PC-9 (cell line): ENCODE data around the gene PBX4.

ENCODE experiments used
- EZH2 ChIP-seq: fragments of 200-600 bp; sonication (generic); IDR thresholded peaks from 2 replicates; pipeline ENCODE4 v1.8.0; 2017; ENCODE audit warnings: antibody characterized with exemption, low read depth
- TF ChIP-seq, protein P1 (sequence below): fragments of 200-600 bp; sonication (generic); conservative IDR thresholded peaks from 2 replicates; pipeline ENCODE4 v1.6.1; 2017; ENCODE audit warnings: mixed run types, antibody characterized with exemption, mild to moderate bottlenecking, moderate library complexity

GRCh38 chr19:19591133-19591825 is 27.2 kb downstream of the PBX4 start:
- TF ChIP-seq, protein P1, sequence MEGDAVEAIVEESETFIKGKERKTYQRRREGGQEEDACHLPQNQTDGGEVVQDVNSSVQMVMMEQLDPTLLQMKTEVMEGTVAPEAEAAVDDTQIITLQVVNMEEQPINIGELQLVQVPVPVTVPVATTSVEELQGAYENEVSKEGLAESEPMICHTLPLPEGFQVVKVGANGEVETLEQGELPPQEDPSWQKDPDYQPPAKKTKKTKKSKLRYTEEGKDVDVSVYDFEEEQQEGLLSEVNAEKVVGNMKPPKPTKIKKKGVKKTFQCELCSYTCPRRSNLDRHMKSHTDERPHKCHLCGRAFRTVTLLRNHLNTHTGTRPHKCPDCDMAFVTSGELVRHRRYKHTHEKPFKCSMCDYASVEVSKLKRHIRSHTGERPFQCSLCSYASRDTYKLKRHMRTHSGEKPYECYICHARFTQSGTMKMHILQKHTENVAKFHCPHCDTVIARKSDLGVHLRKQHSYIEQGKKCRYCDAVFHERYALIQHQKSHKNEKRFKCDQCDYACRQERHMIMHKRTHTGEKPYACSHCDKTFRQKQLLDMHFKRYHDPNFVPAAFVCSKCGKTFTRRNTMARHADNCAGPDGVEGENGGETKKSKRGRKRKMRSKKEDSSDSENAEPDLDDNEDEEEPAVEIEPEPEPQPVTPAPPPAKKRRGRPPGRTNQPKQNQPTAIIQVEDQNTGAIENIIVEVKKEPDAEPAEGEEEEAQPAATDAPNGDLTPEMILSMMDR = no peak
- no peak for TF ChIP-seq EZH2
